ENCODE data around the gene NRGN.

Gene NRGN

GRCh38 chr11:124758355-124759265, 18.9 kb downstream of the NRGN start:
- DNase-seq: peak; percentile 70 to 73

- DNase-seq: no peak
Observed at GRCh38 chr11:124759266-124760204, 19.8 kb downstream of the NRGN start.

GRCh38 chr11:124760205-124760652, 20.5 kb downstream of the NRGN start:
- DNase-seq: no peak

GRCh38 chr11:124760806-124761205, 21.1 kb downstream of the NRGN start:
- DNase-seq: no peak

GRCh38 chr11:124761301-124762104, 21.8 kb downstream of the NRGN start:
- DNase-seq: no peak

- DNase-seq: peak in 1 of 2 donors; percentile 29
Observed at GRCh38 chr11:124762105-124762623, 22.4 kb downstream of the NRGN start, which contains the start of gene ESAM. Gene ESAM (minus strand): TSS chr11:124762290. CDS start chr11:124762154, 136 bp downstream.

- DNase-seq: no peak
Observed at GRCh38 chr11:124762624-124763155, 22.9 kb downstream of the NRGN start.

GRCh38 chr11:124763156-124763947, 23.6 kb downstream of the NRGN start:
- DNase-seq: peak; percentile 23 to 45

- DNase-seq: no peak
Observed at GRCh38 chr11:124766156-124766555, 26.4 kb downstream of the NRGN start.

GRCh38 chr11:124768914-124769313, 29.2 kb downstream of the NRGN start:
- DNase-seq: no peak

- no peak for DNase-seq
Observed at GRCh38 chr11:124769806-124770774, 30.3 kb downstream of the NRGN start.

GRCh38 chr11:124770959-124771358, 31.2 kb downstream of the NRGN start:
- DNase-seq: peak; percentile 59 to 81

GRCh38 chr11:124776865-124777645, 37.3 kb downstream of the NRGN start:
- no peak for DNase-seq

- DNase-seq: no peak
Observed at GRCh38 chr11:124778281-124778680, 38.5 kb downstream of the NRGN start.

- DNase-seq: no peak
Observed at GRCh38 chr11:124779568-124779967, 39.8 kb downstream of the NRGN start.

- no peak for DNase-seq
Observed at GRCh38 chr11:124783002-124783401, 43.3 kb downstream of the NRGN start.

GRCh38 chr11:124784051-124784450, 44.3 kb downstream of the NRGN start:
- no peak for DNase-seq

- no peak for DNase-seq
Observed at GRCh38 chr11:124788521-124788920, 48.8 kb downstream of the NRGN start.

Measured in inflammatory macrophage (primary cell).